Loucy (cell line): Measurements from ENCODE around the gene MTERF2.

Source experiments
- EZH2phosphoT487 ChIP-seq: fragments of 200-600 bp; IDR thresholded peaks from 2 replicates; pipeline ENCODE4 v1.6.1; 2018; ENCODE audit warnings: antibody characterized with exemption, mild to moderate bottlenecking, moderate library complexity, borderline replicate concordance
- TF ChIP-seq, protein P1 (sequence below): fragments of 200-600 bp; sonication (generic); conservative IDR thresholded peaks from 2 replicates; pipeline ENCODE4 v1.5.1; 2014; ENCODE audit warnings: mild to moderate bottlenecking, antibody characterized with exemption, low read length

DNA sequence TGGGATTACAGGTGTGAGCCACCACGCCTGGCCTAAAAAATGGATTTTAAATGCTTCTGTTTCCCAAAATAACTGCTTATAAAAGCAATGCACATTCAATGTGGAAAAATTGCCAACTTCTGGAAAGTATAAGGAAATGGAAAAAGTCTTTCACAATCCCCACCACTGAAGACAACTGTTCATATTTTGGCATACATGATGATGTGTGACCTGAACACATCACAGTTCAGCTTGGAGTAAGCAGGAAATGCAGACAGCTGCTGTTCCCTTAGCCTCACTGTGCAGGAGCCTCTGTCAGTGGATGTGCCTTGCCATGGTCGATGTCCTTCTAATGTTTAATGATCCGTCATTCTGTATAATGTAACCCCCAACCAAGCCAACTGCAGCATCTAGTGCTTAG is 5.2 kb downstream of the MTERF2 start:
- no peak for TF ChIP-seq EZH2phosphoT487
- TF ChIP-seq, protein P1, sequence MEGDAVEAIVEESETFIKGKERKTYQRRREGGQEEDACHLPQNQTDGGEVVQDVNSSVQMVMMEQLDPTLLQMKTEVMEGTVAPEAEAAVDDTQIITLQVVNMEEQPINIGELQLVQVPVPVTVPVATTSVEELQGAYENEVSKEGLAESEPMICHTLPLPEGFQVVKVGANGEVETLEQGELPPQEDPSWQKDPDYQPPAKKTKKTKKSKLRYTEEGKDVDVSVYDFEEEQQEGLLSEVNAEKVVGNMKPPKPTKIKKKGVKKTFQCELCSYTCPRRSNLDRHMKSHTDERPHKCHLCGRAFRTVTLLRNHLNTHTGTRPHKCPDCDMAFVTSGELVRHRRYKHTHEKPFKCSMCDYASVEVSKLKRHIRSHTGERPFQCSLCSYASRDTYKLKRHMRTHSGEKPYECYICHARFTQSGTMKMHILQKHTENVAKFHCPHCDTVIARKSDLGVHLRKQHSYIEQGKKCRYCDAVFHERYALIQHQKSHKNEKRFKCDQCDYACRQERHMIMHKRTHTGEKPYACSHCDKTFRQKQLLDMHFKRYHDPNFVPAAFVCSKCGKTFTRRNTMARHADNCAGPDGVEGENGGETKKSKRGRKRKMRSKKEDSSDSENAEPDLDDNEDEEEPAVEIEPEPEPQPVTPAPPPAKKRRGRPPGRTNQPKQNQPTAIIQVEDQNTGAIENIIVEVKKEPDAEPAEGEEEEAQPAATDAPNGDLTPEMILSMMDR = no peak
